IPS-18c (cell line): ENCODE measurements around the gene ARFRP1.
A peak's percentile ranks its signal among the peaks of the same experiment; 100 is the strongest.
"Not testable (repeated sequence)": the region's sequence is repeated elsewhere in the genome, so short reads cannot be mapped to it uniquely, and the experiment has no call there.

Experiments
- H3K4me3 ChIP-seq: 2 replicates; pipeline ENCODE4 v1.7.0; 2013; ENCODE audit warnings: low read depth, mild to moderate bottlenecking, low read length, moderate library complexity; ENCODE audit not compliant: insufficient read depth
- H3K9me3 ChIP-seq: one replicate; pipeline ENCODE4 v1.6.1; 2013; ENCODE audit warnings: mild to moderate bottlenecking, low read length, moderate library complexity; ENCODE audit not compliant: control insufficient read depth, insufficient read depth

Gene ARFRP1

GRCh38 chr20:63735859-63736718 is 28.3 kb upstream of the ARFRP1 start, which contains the start of gene LIME1:
LIME1 (plus strand) TSS chr20:63736664; CDS start chr20:63737550, 886 bp downstream.
- no peaks in the 10 kb centered on the region for H3K9me3 ChIP-seq
- no peak within 1 kb of the TSS for H3K4me3 ChIP-seq

GRCh38 chr20:63734946-63735858 is 27.4 kb upstream of the ARFRP1 start:
- H3K4me3 ChIP-seq = no peak overlapping the region

GRCh38 chr20:63734111-63734945 is 26.6 kb upstream of the ARFRP1 start:
- Histone ChIP-seq H3K4me3 (no peak overlapping the region), H3K9me3 (no peaks in the 10 kb centered on the region)

More at GRCh38 chr20:63734946-63735858, 27.4 kb upstream of the ARFRP1 start:
- H3K9me3 ChIP-seq = no peaks in the 10 kb centered on the region

- H3K4me3 ChIP-seq = no peak overlapping the region
Measured at GRCh38 chr20:63733579-63734081, 25.9 kb upstream of the ARFRP1 start.

GRCh38 chr20:63733117-63733516 is 25.3 kb upstream of the ARFRP1 start:
- H3K4me3 ChIP-seq = no peak overlapping the region
- H3K9me3 ChIP-seq = no peaks in the 10 kb centered on the region

More at GRCh38 chr20:63733579-63734081, 25.9 kb upstream of the ARFRP1 start:
- H3K9me3 ChIP-seq = no peaks in the 10 kb centered on the region

GRCh38 chr20:63732118-63733095 is 24.6 kb upstream of the ARFRP1 start:
- no peaks in the 10 kb centered on the region for H3K9me3 ChIP-seq
- H3K4me3 ChIP-seq = no peak overlapping the region

- Histone ChIP-seq H3K4me3 (no peak overlapping the region), H3K9me3 (no peaks in the 10 kb centered on the region)
Measured at GRCh38 chr20:63731410-63731809, 23.6 kb upstream of the ARFRP1 start.

GRCh38 chr20:63730189-63730733 is 22.5 kb upstream of the ARFRP1 start:
- H3K9me3 ChIP-seq, H3K4me3 ChIP-seq: not testable (repeated sequence)

GRCh38 chr20:63722967-63723622 is 15.3 kb upstream of the ARFRP1 start:
- not testable (repeated sequence) for H3K4me3 ChIP-seq, H3K9me3 ChIP-seq

GRCh38 chr20:63718996-63719395 is 11.2 kb upstream of the ARFRP1 start:
- Histone ChIP-seq H3K4me3 (no peak overlapping the region), H3K9me3 (no peaks in the 10 kb centered on the region)

GRCh38 chr20:63714858-63715257 is 7.1 kb upstream of the ARFRP1 start:
- Histone ChIP-seq H3K4me3 (no peak overlapping the region), H3K9me3 (no peaks in the 10 kb centered on the region)

- Histone ChIP-seq H3K4me3 (no peak overlapping the region), H3K9me3 (no peaks in the 10 kb centered on the region)
Measured at GRCh38 chr20:63712191-63712590, 4.4 kb upstream of the ARFRP1 start.

GRCh38 chr20:63711085-63711645 is 3.4 kb upstream of the ARFRP1 start:
- H3K9me3 ChIP-seq = no peaks in the 10 kb centered on the region

GRCh38 chr20:63709149-63709527 is 1.4 kb upstream of the ARFRP1 start:
- Histone ChIP-seq H3K9me3 (no peaks in the 10 kb centered on the region), H3K4me3 (peak overlapping the region; percentile 90)

More at GRCh38 chr20:63711085-63711645, 3.4 kb upstream of the ARFRP1 start:
- no peak overlapping the region for H3K4me3 ChIP-seq
